DND-41 (cell line): ENCODE measurements around the gene C1D.
A peak's percentile ranks its signal among the peaks of the same experiment; 100 is the strongest.

ENCODE experiments used
- ATAC-seq: fragments of 200-7000 bp; cut with Tn5 transposase; 3 replicates; pipeline ENCODE4 v1.9.1; 2021; ENCODE audit warnings: low read depth; ENCODE audit not compliant: insufficient read depth
- DNase-seq: peaks from one replicate; pipeline ENCODE4 v3.0.0-alpha.2; 2020
- H2AFZ ChIP-seq: 2 replicates; pipeline ENCODE4 v1.6.0; 2012; ENCODE audit warnings: low read depth, low read length
- H3K27ac ChIP-seq: 2 replicates; pipeline ENCODE4 v1.5.1; 2012; ENCODE audit warnings: low read length, inconsistent platforms
- H3K27me3 ChIP-seq: fragments of 200-600 bp; sonication (generic); 2 replicates; pipeline ENCODE4 v1.6.0; 2012; ENCODE audit warnings: low read length, mild to moderate bottlenecking, inconsistent platforms; ENCODE audit not compliant: insufficient read depth, poor library complexity
- H3K36me3 ChIP-seq: 2 replicates; pipeline ENCODE4 v1.5.1; 2012; ENCODE audit warnings: low read length, inconsistent platforms; ENCODE audit not compliant: insufficient read depth
- H3K4me1 ChIP-seq: 2 replicates; pipeline ENCODE4 v1.5.1; 2012; ENCODE audit warnings: mild to moderate bottlenecking, low read length; ENCODE audit not compliant: insufficient read depth
- H3K4me2 ChIP-seq: 2 replicates; pipeline ENCODE4 v1.6.0; 2012; ENCODE audit warnings: mild to moderate bottlenecking, moderate library complexity, low read length, inconsistent platforms; ENCODE audit not compliant: insufficient read depth
- H3K4me3 ChIP-seq, 2 experiments: fragments of 200-600 bp in 1 of 2; shearing (Covaris generic) in 1 of 2; 2 replicates each; pipeline ENCODE4 v1.5.1; 2012 to 2016; ENCODE audit warnings: inconsistent platforms in 2 of 2, low read length in 2 of 2, mild to moderate bottlenecking in 2 of 2, low read depth in 1 of 2, moderate library complexity in 1 of 2
- H3K79me2 ChIP-seq: 2 replicates; pipeline ENCODE4 v1.6.0; 2012; ENCODE audit warnings: low read length, inconsistent platforms; ENCODE audit not compliant: insufficient read depth
- H3K9ac ChIP-seq: 2 replicates; pipeline ENCODE4 v1.6.0; 2012; ENCODE audit warnings: low read depth, mild to moderate bottlenecking, inconsistent platforms, low read length, moderate library complexity
- H3K9me3 ChIP-seq: 2 replicates; pipeline ENCODE4 v1.5.1; 2012; ENCODE audit warnings: low read length, moderate library complexity, mild to moderate bottlenecking, inconsistent platforms; ENCODE audit not compliant: insufficient read depth, severe bottlenecking
- H4K20me1 ChIP-seq: 2 replicates; pipeline ENCODE4 v1.6.0; 2012; ENCODE audit warnings: low read length; ENCODE audit not compliant: insufficient read depth
- EZH2 ChIP-seq: IDR thresholded peaks from 3 replicates; pipeline ENCODE4 v1.6.1; 2012; ENCODE audit warnings: borderline replicate concordance, low read depth, mild to moderate bottlenecking, moderate library complexity, low read length, inconsistent platforms; ENCODE audit not compliant: severe bottlenecking
- TF ChIP-seq, protein P1 (sequence below): IDR thresholded peaks from 2 replicates; pipeline ENCODE4 v1.5.1; 2012; ENCODE audit warnings: borderline replicate concordance, low read length, moderate library complexity, mild to moderate bottlenecking; ENCODE audit not compliant: poor library complexity, severe bottlenecking; ENCODE audit errors: extremely low read depth

C1D gene

GRCh38 chr2:68062680-68063387 is at the start of gene C1D:
Gene C1D, minus strand, starts transcription at chr2:68063004. Its CDS starts 15,694 bp downstream, at chr2:68047310.
- no peaks in the 10 kb centered on the region for H3K27me3 ChIP-seq
- peak within 1 kb of the TSS; percentile 84 for H3K27ac ChIP-seq
- peaks cover 18% of the 10 kb centered on the region; the same call in 1 of the 2 replicates for H4K20me1 ChIP-seq
- peak within 1 kb of the TSS; percentile 67 for H3K9ac ChIP-seq
- peaks cover 48% of the 10 kb centered on the region for H3K79me2 ChIP-seq
- no peaks in the 10 kb centered on the region for H3K9me3 ChIP-seq
- DNase-seq (peak; percentile 94), ATAC-seq (peak; percentile 90)
- H3K4me1 ChIP-seq: peaks cover 39% of the 10 kb centered on the region
- TF ChIP-seq, protein P1, sequence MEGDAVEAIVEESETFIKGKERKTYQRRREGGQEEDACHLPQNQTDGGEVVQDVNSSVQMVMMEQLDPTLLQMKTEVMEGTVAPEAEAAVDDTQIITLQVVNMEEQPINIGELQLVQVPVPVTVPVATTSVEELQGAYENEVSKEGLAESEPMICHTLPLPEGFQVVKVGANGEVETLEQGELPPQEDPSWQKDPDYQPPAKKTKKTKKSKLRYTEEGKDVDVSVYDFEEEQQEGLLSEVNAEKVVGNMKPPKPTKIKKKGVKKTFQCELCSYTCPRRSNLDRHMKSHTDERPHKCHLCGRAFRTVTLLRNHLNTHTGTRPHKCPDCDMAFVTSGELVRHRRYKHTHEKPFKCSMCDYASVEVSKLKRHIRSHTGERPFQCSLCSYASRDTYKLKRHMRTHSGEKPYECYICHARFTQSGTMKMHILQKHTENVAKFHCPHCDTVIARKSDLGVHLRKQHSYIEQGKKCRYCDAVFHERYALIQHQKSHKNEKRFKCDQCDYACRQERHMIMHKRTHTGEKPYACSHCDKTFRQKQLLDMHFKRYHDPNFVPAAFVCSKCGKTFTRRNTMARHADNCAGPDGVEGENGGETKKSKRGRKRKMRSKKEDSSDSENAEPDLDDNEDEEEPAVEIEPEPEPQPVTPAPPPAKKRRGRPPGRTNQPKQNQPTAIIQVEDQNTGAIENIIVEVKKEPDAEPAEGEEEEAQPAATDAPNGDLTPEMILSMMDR: no peak
- TF ChIP-seq EZH2: no peak
- peak within 1 kb of the TSS; percentile 90 for H2AFZ ChIP-seq
- H3K36me3 ChIP-seq: 0 out of 2 replicates have a peak, but pooled peaks cover 2% of the 10 kb centered on the region
- peak within 1 kb of the TSS; percentile 49 to 66 for H3K4me3 ChIP-seq
- peak within 1 kb of the TSS; percentile 77 for H3K4me2 ChIP-seq

DNA sequence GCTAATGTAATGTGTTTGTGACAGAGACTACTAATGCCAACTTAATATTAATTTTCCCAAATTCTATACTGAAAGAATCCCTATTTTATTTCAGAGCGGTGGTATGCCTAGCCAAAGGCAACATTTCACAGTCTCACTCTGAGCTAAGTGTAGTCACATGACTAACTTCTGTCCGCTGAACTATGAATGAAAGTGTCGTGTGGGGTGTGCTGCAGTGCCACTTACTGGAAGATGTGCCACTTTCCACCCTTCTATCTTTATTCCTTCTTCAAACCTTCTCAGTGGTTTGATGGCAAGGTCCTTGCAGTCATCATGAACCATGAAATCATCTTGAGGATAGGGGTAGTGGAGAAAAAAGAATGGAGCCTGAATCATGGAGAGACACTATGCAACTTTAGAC is 47.3 kb upstream of the C1D start:
- H3K4me2 ChIP-seq: no peak overlapping the region
- no peak overlapping the region for H3K27ac ChIP-seq
- no peak overlapping the region for H3K9ac ChIP-seq
- no peaks in the 10 kb centered on the region for H3K9me3 ChIP-seq
- H3K4me3 ChIP-seq: no peak overlapping the region
- H2AFZ ChIP-seq: no peak overlapping the region
- no peak for DNase-seq
- no peaks in the 10 kb centered on the region for H3K36me3 ChIP-seq
- H3K4me1 ChIP-seq: no peaks in the 10 kb centered on the region
- TF ChIP-seq, protein P1: peak; percentile 19
- no peak for TF ChIP-seq EZH2
- peaks cover 3% of the 10 kb centered on the region for H3K27me3 ChIP-seq
- peak; percentile 44; the same call in 1 of the 3 replicates for ATAC-seq
- H3K79me2 ChIP-seq: no peaks in the 10 kb centered on the region
- H4K20me1 ChIP-seq: no peaks in the 10 kb centered on the region

DNA sequence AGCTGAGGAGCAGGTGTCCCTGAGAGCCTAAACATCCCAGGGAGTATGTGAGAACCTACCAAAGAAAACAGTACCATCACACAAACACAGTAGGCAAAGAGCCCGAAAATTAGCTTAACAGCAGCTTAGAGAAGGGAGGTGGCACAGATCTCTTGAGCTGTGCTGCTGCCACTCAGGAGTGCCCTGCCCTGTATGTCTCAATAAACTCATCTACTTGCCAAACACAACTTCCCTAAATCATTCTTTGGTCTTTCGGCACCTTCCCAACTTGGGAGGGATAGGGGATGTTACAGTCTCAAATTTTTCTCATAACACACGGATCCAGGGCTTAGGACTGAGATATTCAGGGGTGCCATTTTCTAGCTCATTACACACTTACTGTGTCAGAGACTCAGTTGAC is 45.3 kb upstream of the C1D start:
- Histone ChIP-seq H3K79me2 (no peaks in the 10 kb centered on the region), H3K27me3 (peaks cover 5% of the 10 kb centered on the region), H3K9me3 (no peaks in the 10 kb centered on the region), H3K4me1 (no peaks in the 10 kb centered on the region), H2AFZ (no peak overlapping the region), H3K9ac (no peak overlapping the region), H4K20me1 (no peaks in the 10 kb centered on the region), H3K36me3 (no peaks in the 10 kb centered on the region), H3K4me2 (no peak overlapping the region), H3K4me3 (no peak overlapping the region), H3K27ac (no peak overlapping the region)
- DNase-seq (no peak), ATAC-seq (no peak)
- no peak for TF ChIP-seq EZH2
- TF ChIP-seq, protein P1: no peak
